GM18520 (cell line): ENCODE measurements around the gene RACK1.
"Not testable (repeated sequence)": the region's sequence is repeated elsewhere in the genome, so short reads cannot be mapped to it uniquely, and the experiment has no call there.

Experiments used
- ATAC-seq: cut with Tn5 transposase; IDR thresholded peaks from one replicate; pipeline ENCODE4 v1.9.1; 2021; ENCODE audit not compliant: unreplicated experiment

The RACK1 gene

DNA sequence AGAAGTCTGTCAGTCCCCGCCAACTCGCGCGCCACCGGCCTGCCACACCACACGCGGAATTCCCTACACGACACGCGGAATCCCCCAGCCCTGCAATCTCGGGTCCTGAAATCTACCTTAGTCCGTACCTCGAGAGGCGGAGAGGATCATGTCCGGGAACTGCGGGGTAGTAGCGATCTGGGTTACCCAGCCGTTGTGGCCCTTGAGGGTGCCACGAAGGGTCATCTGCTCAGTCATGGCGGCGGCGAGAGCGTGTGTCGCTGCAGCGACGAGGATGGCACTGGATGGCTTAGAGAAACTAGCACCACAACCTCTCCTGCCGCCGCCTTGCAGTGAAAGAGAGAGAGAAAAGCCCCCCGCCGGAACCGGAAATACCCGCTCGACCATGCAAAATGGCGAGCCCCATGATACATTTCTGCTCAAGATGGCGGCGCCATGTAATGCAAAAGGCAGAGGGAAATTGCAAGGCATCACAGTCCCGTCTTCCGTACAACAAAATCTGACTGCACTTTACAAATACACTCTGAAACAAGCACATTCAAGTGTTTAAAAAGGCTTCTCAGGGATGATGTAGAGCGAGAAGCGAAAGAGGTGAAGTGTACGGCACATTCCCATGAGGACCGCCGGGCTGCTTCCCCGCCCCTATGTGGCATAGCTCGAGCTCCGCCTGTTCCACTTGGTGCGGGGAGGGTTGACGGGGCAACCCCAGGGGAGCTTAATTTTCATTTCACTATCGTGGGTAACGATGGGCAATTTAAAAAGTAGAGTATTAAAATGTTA, at the start of gene RACK1:
TSS of gene RACK1 (minus strand) at position 343 of the 780 bp plus-strand sequence. CDS start at position 237, 106 bp downstream.
- ATAC-seq: peak; percentile 44

DNA sequence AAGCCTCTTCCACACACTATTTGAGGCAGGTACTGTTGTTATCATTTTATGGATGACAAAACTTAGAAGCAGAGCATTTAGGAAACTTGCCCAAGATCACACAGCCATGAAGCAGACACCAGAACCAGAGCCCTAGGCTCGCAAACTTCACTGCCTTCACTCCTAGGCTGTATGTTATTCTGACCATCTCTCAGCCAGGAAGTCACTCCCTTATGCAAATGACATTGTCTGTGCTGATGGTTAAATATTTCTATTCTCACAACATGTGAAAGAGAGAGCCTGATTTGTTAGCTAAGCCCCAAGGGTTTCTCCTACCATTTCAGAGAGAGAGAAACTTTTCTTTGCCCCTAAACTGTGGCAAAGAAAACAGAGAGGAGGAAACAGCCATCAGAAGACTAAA, 43.6 kb upstream of the RACK1 start:
- not testable (repeated sequence) for ATAC-seq

DNA sequence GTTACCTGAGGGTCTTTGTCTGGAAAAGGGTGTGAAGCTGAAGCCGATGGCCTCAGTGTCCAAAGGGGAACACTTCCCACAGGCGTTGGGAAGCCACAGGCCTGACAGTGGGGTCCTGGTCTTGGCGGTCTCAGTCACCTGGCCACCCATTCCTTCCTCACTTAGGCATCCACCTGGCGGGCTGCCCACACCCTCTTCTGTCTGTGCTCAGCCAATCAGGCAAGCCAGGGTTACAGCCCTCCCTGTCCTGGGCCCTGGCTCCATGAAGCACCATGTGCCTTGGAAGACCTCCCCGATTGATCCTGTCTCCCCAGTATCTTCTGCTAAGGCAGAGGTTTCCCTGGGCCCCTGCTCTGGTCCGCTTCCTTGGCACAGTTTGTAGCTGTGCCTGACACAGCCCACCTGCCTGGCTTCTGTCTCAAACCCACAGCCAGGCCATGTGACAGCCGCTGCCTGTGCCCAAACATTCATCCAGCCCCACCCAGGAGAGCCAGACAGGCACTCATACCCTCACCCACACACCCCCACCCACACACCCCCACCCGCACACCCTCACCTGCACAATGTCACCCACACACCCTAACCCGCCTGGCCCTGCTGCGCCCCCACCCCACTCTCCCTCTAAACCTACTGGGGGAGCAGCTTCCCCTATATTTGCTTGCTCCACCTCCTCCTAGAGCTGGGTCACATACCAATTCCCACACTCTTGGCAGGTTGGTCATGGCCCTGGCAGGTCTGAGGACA, 42.4 kb upstream of the RACK1 start:
- not testable (repeated sequence) for ATAC-seq

DNA sequence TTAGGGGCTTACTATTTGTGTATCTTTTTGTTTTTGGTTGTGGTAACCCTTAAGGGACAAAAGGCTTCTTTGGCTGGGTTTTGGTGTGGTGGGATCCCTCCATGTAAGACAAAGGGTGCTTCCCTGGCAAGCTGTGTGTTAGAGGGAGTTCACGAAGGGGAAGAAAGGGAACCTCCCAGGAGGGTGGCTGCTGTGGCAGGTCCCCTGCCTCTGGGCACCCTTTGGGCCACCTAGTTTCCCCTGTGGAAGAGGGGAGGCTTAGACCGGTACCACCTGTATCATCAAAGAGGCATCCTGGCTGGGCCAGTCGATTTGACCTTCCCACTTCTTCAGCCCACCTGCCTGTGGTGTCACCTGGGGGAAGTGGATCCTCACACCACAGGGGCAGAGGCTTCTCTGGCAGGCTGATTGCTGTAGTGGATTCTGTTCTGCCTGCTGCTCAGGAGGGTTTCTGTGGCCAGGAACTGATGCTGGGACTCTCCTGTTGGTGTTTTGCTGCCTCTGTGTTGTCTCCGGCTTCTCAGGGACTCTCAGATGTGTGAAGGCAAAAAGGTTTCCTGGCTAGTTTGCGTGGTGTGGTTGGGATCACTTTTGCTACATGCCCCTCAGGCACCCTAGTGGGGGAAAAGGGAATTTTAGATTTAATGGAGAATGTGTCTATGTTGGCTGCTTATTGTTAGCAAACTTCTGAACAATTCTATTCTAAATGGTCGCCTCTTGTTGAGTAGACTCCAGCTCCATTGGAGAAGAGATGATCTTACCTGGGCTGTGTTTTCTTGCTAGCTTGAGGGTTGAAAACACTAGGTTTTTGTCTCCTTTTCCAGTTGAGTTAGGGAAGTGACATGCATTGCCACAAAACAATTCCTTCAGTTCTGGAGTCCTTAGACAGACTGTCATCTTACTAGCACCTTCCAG, 40.4 kb upstream of the RACK1 start:
- not testable (repeated sequence) for ATAC-seq

DNA sequence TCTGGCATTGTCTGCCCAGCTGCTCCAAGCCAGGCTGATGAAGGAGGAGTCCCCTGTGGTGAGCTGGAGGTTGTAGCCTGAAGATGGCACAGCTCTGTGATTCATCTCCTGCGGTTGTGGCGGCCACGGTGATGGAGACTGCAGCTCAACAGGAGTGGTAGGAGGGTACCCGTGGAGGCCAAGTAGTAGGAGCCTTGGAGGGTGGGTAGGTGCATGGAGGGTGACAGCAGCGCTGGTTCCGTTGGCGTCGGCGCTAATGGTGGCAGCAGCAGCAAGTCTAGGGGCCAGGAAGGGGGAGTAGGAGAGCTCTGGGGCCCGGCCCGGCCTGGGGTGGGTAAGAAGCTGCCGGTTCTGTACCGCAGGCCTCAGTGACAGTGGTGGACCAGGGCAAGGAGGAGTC, 39.6 kb upstream of the RACK1 start:
- no peak for ATAC-seq

DNA sequence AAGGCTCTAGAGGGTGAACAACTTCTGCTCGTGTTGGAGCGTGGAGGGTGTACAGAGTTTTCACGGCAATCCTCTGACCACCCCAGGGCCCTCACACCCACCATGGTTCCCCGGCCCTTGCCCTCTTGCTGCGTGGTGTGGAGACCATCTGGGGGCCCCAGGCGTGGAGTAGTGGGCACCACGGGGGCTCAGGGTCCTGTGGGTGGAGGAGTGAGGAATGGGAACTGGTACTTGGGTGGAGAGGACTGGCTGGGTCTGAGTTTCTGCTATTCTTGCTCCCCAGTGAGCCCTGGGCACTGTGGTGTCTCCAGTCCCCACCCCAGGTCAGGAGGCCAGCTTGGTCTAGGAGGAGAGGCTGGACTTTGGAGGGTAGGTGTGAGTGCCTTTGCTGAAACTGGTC, 39.2 kb upstream of the RACK1 start:
- ATAC-seq: no peak

DNA sequence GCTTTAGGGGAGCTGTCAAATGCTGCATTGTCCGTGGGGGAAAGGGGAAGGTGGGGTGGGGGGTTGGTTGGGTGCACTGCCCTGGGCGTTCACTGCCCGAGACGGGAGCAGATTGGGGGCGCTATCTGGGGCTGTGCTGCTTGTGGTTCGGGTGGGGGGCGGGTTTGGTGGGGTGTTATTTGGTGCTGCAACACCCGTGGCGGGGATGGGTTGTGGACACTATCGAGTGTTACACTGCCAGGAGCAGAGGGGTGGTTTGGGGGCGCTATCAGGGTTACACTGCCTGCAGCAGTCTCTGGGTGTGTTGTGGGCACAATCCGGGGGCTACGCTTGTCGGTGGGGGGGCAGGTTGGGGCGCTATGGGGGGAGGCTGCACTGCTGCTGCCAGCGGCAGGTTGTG, 38.7 kb upstream of the RACK1 start:
- ATAC-seq: not testable (repeated sequence)

DNA sequence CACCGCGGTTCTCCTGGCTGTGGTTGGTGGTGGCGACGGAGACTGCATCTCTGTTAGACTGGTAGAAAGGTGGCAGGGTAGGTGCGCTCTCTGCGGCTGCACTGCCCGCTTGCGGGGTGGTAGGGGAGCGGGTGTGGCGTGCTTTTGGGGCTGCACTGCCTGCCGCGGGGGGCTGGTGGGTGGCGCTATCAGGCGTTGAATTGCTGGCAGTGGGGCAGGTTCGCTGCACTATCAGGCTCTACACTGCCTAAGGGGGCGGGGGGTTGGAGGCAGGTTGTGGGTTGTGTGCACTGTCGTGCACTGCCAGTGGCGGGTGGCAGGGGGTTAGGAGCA, 38.2 kb upstream of the RACK1 start:
- ATAC-seq: no peak

DNA sequence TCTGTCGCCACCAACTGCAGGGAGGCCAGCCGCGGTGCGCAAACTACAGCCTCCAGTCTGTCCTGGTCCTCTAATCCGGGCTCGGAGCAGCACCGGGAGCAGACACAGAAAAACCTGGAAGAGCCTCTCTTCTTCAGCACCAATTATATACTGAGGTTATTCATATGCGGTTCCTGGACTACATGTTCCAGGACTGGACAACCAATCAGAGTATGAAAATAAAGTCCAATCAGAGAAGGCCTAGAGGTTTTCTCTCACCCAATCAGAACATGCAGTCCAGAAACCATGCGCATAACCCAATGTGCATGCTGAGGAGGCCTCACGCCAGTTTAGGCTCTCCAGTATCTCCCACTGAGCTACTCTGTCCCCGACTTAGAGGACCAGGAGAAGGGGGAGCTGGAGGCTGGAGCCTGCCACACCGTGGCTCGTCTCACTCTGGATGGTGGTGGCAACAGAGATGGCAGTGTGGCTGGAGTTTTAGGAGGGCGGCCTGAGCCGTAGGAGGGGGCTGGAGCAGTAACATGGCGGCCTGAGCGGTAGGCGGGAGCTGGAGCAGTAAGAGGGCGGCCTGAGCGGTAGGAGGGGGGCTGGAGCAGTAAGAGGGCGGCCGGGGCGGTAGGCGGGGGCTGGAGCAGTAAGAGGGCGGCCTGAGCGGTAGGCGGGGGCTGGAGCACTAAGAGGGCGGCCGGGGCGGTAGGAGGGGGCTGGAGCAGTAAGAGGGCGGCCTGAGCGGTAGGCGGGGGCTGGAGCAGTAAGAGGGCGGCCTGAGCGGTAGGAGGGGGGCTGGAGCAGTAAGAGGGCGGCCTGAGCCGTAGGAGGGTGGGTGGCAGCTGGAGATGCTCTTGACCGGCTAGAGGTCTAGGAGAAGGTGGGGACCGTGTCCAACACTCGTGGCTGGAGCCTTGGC, 37.6 kb upstream of the RACK1 start:
- no peak for ATAC-seq

DNA sequence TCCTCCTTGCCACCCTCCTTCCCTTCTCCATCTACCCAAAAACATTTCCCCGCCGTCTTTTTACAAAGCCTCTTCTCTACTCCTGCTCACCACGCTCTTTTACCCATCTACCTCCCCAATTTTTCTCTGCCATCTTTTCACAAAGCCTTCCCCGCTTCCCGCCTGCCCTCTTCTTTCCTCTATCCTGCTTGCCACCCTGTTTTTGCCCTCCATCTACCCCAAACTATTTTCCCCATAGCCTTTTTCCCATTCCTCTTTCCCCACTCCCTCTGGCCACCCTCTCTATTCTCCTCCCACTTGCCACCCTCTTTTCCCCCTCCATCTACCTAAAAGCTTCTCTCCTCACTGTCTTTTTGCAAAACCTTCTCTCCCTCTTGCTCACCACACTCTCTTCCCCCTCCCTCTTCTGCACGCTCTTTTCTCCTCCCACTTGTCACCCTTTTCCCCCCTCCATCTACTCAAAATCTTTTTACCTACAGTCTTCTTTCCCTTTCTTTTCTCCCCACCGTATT, 36.6 kb upstream of the RACK1 start:
- no peak for ATAC-seq

DNA sequence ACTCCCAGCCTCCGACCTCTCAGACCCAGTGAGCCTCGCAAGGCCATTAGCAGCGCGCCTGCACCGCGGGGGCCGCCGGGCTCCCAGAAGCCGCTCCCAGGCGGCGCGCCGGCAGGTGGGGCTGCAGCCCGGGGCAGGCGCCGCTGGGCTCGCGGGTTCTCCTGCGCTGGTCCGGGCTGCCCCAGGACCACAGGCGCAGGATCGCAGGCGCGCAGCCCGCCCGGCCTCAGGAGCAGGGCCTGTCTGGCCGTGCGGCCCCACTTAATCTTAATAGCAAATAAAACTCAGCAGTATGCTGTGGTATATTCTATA, 29.7 kb upstream of the RACK1 start:
- not testable (repeated sequence) for ATAC-seq

DNA sequence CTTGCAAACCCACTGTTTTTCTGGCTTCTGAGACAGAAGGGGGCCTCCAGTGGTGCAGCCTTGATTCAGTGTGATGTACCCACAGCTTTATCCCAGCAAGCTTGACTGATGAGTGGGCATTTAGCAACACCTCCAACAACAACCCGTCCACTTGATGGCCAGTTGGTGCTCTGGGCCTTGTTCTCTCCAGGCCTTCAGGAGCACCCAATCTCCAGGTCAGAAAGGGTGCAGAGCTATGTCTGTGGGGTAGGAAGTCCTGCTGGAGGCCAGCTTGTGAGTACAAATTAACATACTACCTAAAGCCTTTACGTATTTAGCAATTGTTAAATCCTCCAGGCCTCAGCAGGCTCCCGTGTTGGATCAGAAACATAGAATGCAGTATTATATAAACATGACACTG, 27.4 kb upstream of the RACK1 start:
- ATAC-seq: no peak

DNA sequence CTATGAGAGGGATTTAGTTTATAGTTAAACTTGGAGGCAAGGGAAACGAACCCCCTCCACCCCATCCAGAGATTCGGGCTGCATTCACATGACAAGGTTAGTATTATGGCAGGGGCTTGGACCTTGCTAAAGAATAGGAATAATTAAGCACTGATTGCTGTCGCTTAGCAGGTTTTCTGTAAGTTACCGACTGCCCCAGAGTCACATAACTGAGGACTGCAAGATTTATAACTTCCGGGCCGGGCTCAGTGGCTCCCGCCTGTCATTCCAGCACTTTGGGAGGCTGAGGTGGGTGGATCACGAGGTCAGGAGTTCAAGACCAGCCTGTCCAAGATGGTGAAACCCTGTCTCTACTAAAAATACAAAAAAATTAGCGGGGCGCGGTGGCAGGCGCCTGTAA, 24.2 kb upstream of the RACK1 start:
- ATAC-seq: not testable (repeated sequence)

DNA sequence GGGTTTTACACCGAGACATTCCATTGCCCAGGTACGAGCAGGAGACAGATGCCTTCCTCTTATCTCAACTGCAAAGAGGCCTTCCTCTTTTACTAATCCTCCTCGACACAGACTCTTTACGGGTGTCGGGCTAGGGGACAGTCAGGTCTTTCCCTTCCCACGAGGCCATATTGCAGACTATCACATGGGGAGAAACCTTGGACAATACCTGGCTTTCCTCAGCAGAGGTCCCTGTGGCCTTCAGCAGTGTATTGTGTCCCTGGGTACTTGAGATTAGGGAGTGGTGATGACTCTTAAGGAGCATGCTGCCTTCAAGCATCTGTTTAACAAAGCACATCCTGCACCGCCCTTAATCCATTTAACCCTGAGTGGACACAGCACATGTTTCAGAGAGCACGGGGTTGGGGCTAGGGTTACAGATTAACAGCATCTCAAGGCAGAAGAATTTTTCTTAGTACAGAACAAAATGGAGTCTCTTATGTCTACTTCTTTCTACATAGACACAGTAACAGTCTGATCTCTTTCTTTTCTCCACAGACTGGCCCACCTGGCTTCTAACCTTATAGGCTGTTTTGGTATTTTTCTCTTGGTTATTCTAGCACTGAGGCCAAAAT, 23.7 kb upstream of the RACK1 start:
- not testable (repeated sequence) for ATAC-seq

DNA sequence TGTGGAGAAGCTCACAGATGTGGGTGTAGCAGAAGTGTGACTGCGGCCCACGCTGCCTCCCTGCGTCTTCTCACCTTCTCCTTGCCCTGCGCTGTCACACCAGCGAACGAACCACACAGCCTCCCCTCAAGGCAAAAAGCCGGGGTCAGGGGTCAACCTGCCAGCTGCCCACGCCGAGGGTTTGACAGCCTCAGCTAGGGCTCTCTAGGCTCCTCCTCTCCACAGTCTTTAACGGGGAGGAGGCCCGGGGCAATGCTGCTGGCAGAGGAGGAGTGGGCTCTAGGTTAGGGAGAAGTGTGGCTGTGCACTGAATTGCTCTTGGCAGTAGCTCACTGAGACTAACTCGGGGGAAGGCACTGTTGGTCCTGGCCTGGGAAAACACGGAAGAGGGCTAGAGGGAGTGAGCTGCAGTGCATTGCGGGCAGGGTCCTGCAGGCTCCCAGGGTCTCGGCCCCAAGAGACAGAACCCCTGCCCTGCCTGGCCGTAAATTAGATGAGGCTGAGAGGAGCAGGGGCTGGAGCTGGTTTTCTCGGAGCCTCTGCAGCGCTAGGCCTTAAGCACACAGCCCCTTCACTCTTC, 21.5 kb upstream of the RACK1 start:
- no peak for ATAC-seq

DNA sequence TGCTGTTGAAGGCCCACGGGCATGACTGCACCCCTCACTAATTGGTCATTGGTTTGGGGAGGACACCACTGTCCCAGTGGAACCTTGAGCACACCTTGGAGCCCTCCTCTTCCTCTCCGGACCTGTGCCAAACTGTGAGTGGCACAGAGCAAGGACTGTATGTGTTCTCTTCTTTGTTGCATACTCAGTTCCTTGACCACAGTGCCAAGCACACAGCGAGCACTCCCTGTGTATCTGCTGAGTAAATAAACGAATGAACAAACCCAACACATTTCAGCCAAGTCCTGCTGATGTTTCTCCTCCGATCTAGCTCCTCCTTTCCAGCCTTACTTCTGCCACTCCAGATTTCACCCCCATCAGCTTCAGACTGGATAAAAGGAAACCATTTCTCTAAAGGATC, 19.9 kb upstream of the RACK1 start:
- no peak for ATAC-seq

DNA sequence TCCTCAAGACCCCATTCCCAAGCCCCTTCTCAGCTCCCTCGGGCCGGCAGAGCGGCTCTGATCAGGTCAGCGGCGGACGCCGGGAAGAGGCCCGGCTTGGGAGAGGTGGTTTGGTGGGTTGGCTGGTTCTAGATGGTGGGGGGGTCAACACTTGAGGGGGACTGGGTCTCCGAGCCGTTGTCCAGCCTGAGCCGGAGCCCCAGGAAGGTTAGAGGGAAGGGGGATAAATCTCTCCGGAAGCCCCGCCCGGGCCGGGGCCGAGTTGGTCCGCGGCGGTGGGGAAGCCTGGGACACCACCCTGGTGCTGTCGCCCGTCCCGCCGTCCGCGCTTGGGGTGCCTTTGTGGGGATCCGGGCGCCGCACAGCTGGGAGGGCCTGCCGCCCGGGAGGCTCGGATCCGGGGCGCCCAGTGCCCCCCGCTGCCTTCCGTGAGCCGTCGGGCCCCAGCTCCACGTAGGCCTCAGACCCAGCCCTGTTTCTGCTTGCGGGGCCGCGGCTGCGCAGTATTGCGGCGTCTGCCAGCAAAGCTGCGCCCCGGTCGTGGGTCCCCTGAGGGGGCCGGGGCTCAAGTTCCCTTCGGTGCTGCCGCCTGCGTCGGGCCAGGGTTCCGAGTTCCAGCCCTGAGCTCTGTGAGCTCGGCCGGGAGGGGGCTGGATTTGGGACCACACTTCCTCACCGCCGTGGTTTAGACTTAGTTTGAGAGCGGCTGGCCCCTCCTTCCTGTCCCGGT, 17.8 kb upstream of the RACK1 start:
- peak; percentile 29 for ATAC-seq

DNA sequence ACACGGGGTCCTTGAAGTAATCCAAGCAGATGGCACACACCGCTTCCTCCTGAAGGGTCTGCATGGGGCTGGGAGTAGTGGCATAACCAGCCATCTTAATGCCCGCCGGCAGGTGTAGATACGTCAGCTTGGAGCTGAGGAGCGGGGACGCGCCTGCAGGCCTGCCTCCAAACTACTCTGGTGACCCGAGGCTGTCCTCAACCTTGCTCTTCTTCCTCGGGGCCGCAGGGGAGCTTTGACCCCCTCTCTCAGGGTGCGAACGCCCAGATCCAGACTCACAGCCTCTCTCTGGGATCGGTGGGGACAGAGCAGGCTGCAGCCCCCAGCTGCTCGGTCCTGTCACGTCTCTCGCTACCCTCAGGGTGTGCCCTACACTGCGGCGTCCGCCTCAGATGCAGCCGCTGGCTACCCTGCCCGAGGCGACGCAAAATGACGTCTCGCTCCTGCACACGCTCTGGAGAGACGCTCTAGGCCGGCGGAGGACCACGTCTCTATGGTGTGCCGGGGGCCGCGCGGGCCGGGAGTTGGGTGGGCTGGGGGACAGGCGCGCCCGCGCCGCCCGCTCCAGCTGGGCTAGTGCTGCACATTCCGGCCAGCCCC, 17.1 kb upstream of the RACK1 start, which contains the start of gene TRIM52:
TSS of gene TRIM52 (minus strand) at position 424 of the 600 bp plus-strand sequence. CDS start at position 94, 330 bp downstream.
- peak; percentile 74 for ATAC-seq
